Measurements from ENCODE around the gene TSSK6. TPM values are rescaled to one million over a fixed set of nuclear protein-coding genes. Genes with fewer than 3 reads are reported as not detected.

Gene TSSK6
- total and polyA plus RNA-seq, 2 experiments from 2014 or later: 0.60 to 11.9 TPM

- no peak for TF ChIP-seq CTCF (IDR thresholded peaks at IDR 0.05; ENCODE audit: low read depth, low read length)
- Histone ChIP-seq H3K4me3 (no peak overlapping the region), H3K27me3 (no peaks in the 10 kb centered on the region), H3K36me3 (peaks cover 51% of the 10 kb centered on the region), H3K27ac (no peak overlapping the region), H3K4me1 (ENCODE audit: low read depth) (no peaks in the 10 kb centered on the region), H3K9me3 (ENCODE audit: low read depth) (no peaks in the 10 kb centered on the region)
- no peak for DNase-seq (ENCODE audit: low read depth in 1 of 2, low spot score in 1 of 2)
Observed at GRCh38 chr19:19500975-19501644, 14.2 kb downstream of the TSSK6 start.

- H3K4me3 ChIP-seq: no peak overlapping the region
- no peaks in the 10 kb centered on the region for H3K9me3 ChIP-seq (ENCODE audit: low read depth)
- TF ChIP-seq CTCF (IDR thresholded peaks at IDR 0.05; ENCODE audit: low read depth, low read length): no peak
- no peaks in the 10 kb centered on the region for H3K4me1 ChIP-seq (ENCODE audit: low read depth)
- H3K27me3 ChIP-seq: no peaks in the 10 kb centered on the region
- H3K36me3 ChIP-seq: peaks cover 46% of the 10 kb centered on the region
- no peak overlapping the region for H3K27ac ChIP-seq
- no peak for DNase-seq (ENCODE audit: low read depth in 1 of 2, low spot score in 1 of 2)
Observed at GRCh38 chr19:19499272-19499995, 15.9 kb downstream of the TSSK6 start.

GRCh38 chr19:19498255-19498991 is 16.9 kb downstream of the TSSK6 start:
- H3K4me3 ChIP-seq: no peak overlapping the region
- no peak for TF ChIP-seq CTCF (IDR thresholded peaks at IDR 0.05; ENCODE audit: low read depth, low read length)
- no peaks in the 10 kb centered on the region for H3K9me3 ChIP-seq (ENCODE audit: low read depth)
- no peaks in the 10 kb centered on the region for H3K4me1 ChIP-seq (ENCODE audit: low read depth)
- H3K27me3 ChIP-seq: no peaks in the 10 kb centered on the region
- H3K27ac ChIP-seq: no peak overlapping the region
- DNase-seq (ENCODE audit: low read depth in 1 of 2, low spot score in 1 of 2): no peak
- peaks cover 47% of the 10 kb centered on the region for H3K36me3 ChIP-seq

- Histone ChIP-seq H3K4me3 (no peak overlapping the region), H3K36me3 (peaks cover 32% of the 10 kb centered on the region), H3K4me1 (ENCODE audit: low read depth) (no peaks in the 10 kb centered on the region), H3K9me3 (ENCODE audit: low read depth) (no peaks in the 10 kb centered on the region), H3K27ac (no peak overlapping the region), H3K27me3 (no peaks in the 10 kb centered on the region)
- TF ChIP-seq CTCF (IDR thresholded peaks at IDR 0.05; ENCODE audit: low read depth, low read length): no peak
- DNase-seq (ENCODE audit: low read depth in 1 of 2, low spot score in 1 of 2): no peak
Observed at GRCh38 chr19:19495614-19496603, 19.4 kb downstream of the TSSK6 start.
